HL-60 (cell line): ENCODE measurements around the gene AKTIP.

ENCODE experiments used
- GABPA ChIP-seq: IDR thresholded peaks from 2 replicates; pipeline ENCODE4 v1.6.1; 2012; ENCODE audit warnings: low read depth
- POLR2AphosphoS5 ChIP-seq: IDR thresholded peaks from 2 replicates; pipeline ENCODE4 v1.6.1; 2012; ENCODE audit warnings: low read depth
- TF ChIP-seq, protein P1 (sequence below): IDR thresholded peaks from 2 replicates; pipeline ENCODE4 v1.6.1; 2012; ENCODE audit warnings: low read depth; ENCODE audit not compliant: insufficient replicate concordance
- TF ChIP-seq, protein P2 (sequence below): IDR thresholded peaks from one replicate; pipeline ENCODE4 v1.5.1; 2011; ENCODE audit warnings: low read length, control low read depth, inconsistent platforms; ENCODE audit not compliant: insufficient read depth

DNA sequence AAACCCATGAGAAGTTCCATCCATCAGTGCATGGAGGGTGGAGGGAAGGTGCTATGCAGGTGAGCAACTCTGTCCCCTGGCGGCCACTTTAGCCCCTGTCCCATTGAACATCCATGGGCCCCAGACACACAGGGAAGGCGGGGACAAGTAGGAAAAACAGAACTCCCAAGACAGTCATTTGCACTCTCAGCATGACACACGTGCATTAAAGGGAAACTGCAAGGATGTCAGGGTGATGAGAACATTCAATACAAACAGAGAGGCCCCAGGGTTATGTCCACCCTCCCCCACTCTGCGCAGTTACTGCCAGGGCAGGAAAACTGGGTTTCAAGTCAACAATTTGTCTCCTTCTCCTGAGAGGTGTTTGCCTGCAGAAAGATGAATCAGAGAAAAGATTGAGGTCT is 44.0 kb upstream of the AKTIP start:
- TF ChIP-seq, protein P1, sequence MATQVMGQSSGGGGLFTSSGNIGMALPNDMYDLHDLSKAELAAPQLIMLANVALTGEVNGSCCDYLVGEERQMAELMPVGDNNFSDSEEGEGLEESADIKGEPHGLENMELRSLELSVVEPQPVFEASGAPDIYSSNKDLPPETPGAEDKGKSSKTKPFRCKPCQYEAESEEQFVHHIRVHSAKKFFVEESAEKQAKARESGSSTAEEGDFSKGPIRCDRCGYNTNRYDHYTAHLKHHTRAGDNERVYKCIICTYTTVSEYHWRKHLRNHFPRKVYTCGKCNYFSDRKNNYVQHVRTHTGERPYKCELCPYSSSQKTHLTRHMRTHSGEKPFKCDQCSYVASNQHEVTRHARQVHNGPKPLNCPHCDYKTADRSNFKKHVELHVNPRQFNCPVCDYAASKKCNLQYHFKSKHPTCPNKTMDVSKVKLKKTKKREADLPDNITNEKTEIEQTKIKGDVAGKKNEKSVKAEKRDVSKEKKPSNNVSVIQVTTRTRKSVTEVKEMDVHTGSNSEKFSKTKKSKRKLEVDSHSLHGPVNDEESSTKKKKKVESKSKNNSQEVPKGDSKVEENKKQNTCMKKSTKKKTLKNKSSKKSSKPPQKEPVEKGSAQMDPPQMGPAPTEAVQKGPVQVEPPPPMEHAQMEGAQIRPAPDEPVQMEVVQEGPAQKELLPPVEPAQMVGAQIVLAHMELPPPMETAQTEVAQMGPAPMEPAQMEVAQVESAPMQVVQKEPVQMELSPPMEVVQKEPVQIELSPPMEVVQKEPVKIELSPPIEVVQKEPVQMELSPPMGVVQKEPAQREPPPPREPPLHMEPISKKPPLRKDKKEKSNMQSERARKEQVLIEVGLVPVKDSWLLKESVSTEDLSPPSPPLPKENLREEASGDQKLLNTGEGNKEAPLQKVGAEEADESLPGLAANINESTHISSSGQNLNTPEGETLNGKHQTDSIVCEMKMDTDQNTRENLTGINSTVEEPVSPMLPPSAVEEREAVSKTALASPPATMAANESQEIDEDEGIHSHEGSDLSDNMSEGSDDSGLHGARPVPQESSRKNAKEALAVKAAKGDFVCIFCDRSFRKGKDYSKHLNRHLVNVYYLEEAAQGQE = no peak
- TF ChIP-seq, protein P2, sequence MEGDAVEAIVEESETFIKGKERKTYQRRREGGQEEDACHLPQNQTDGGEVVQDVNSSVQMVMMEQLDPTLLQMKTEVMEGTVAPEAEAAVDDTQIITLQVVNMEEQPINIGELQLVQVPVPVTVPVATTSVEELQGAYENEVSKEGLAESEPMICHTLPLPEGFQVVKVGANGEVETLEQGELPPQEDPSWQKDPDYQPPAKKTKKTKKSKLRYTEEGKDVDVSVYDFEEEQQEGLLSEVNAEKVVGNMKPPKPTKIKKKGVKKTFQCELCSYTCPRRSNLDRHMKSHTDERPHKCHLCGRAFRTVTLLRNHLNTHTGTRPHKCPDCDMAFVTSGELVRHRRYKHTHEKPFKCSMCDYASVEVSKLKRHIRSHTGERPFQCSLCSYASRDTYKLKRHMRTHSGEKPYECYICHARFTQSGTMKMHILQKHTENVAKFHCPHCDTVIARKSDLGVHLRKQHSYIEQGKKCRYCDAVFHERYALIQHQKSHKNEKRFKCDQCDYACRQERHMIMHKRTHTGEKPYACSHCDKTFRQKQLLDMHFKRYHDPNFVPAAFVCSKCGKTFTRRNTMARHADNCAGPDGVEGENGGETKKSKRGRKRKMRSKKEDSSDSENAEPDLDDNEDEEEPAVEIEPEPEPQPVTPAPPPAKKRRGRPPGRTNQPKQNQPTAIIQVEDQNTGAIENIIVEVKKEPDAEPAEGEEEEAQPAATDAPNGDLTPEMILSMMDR = no peak
- TF ChIP-seq POLR2AphosphoS5 = no peak
- TF ChIP-seq GABPA = no peak
